ENCODE results near the gene PAPOLA.

PAPOLA gene

DNA sequence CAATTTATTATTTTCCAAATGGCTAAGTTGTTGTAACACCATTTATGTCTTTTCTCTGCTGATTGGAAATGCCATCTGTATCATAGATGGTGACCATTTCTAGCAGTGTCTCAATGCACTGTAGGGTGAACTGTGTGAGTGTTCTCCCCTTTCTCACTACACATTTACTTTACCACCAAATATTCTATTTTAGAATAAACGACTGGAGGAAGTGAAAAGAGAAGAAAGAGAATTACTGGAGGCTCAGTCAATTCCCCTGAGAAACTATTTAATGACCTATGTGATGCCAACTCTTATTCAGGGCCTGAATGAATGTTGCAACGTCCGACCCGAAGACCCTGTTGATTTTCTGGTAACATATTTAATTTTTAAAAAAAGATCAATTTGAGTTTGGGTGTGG, 15.5 kb upstream of the PAPOLA start:
- TF ChIP-seq TAF1 (IDR thresholded peaks at IDR 0.05; ENCODE audit: borderline replicate concordance, insufficient read depth, low read length): no peak
- no peak for TF ChIP-seq SIN3A (IDR thresholded peaks at IDR 0.05; ENCODE audit: borderline replicate concordance, insufficient read depth, low read length)
- no peak for TF ChIP-seq FOXP2 (optimal IDR thresholded peaks at IDR 0.05; ENCODE audit: borderline replicate concordance, extremely low read depth, extremely low read length, insufficient read depth)
- no peak for TF ChIP-seq POLR2AphosphoS5 (IDR thresholded peaks at IDR 0.05; ENCODE audit: low read depth, low read length)
- TF ChIP-seq REST (IDR thresholded peaks at IDR 0.05; ENCODE audit: insufficient read depth in 1 of 2, low read depth in 2 of 2, low read length in 2 of 2): no peak

DNA sequence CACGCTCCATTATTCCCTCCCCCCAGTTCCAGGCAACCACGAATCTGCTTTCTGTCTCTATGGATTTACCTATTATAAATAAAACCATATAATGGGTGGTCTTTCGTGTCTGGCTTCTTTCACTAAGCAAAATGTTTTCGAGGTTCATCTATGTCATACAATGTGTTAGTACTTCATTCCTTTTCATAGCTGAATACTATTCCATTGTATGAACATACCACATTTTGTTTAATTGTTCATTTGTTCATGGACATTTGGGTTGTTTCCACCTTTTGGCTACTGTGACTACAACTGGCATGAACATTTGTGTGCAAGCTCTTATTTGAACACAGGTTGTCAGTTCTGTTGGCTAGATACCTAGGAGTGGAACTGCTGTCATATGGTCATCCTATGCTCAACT, 12.9 kb upstream of the PAPOLA start:
- no peak for TF ChIP-seq SIN3A (IDR thresholded peaks at IDR 0.05; ENCODE audit: borderline replicate concordance, insufficient read depth, low read length)
- no peak for TF ChIP-seq REST (IDR thresholded peaks at IDR 0.05; ENCODE audit: insufficient read depth in 1 of 2, low read depth in 2 of 2, low read length in 2 of 2)
- TF ChIP-seq FOXP2 (optimal IDR thresholded peaks at IDR 0.05; ENCODE audit: borderline replicate concordance, extremely low read depth, extremely low read length, insufficient read depth): no peak
- no peak for TF ChIP-seq POLR2AphosphoS5 (IDR thresholded peaks at IDR 0.05; ENCODE audit: low read depth, low read length)
- TF ChIP-seq TAF1 (IDR thresholded peaks at IDR 0.05; ENCODE audit: borderline replicate concordance, insufficient read depth, low read length): no peak

DNA sequence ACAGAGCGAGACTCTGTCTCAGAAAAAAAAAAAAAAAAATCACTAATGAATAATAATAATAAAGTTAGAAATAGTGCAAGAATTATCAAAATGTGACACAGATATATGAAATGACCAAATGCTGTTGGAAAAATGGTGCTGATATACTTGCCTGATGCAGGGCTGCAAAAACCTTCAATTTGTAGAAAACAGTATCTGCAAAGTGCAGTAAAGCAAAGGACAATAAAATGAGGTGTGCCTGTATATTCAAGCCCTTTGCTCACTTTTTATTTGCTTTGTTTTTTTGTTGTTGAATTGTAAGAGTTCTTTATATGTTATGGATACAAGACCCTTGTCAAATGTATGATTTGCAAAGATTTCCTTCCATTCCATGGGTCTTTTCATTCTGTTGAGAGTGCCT, 9.0 kb upstream of the PAPOLA start:
- TF ChIP-seq REST (IDR thresholded peaks at IDR 0.05; ENCODE audit: insufficient read depth in 1 of 2, low read depth in 2 of 2, low read length in 2 of 2): no peak
- TF ChIP-seq POLR2AphosphoS5 (IDR thresholded peaks at IDR 0.05; ENCODE audit: low read depth, low read length): no peak
- TF ChIP-seq FOXP2 (optimal IDR thresholded peaks at IDR 0.05; ENCODE audit: borderline replicate concordance, extremely low read depth, extremely low read length, insufficient read depth): no peak
- no peak for TF ChIP-seq TAF1 (IDR thresholded peaks at IDR 0.05; ENCODE audit: borderline replicate concordance, insufficient read depth, low read length)
- no peak for TF ChIP-seq SIN3A (IDR thresholded peaks at IDR 0.05; ENCODE audit: borderline replicate concordance, insufficient read depth, low read length)

GRCh38 chr14:96494331-96494730, 7.9 kb upstream of the PAPOLA start:
- TF ChIP-seq REST (IDR thresholded peaks at IDR 0.05; ENCODE audit: insufficient read depth in 1 of 2, low read depth in 2 of 2, low read length in 2 of 2) (no peak), SIN3A (IDR thresholded peaks at IDR 0.05; ENCODE audit: borderline replicate concordance, insufficient read depth, low read length) (no peak), FOXP2 (optimal IDR thresholded peaks at IDR 0.05; ENCODE audit: borderline replicate concordance, extremely low read depth, extremely low read length, insufficient read depth) (no peak), POLR2AphosphoS5 (IDR thresholded peaks at IDR 0.05; ENCODE audit: low read depth, low read length) (no peak), TAF1 (IDR thresholded peaks at IDR 0.05; ENCODE audit: borderline replicate concordance, insufficient read depth, low read length) (no peak)

- TF ChIP-seq POLR2AphosphoS5 (IDR thresholded peaks at IDR 0.05; ENCODE audit: low read depth, low read length) (no peak), TAF1 (IDR thresholded peaks at IDR 0.05; ENCODE audit: borderline replicate concordance, insufficient read depth, low read length) (no peak), REST (IDR thresholded peaks at IDR 0.05; ENCODE audit: insufficient read depth in 1 of 2, low read depth in 2 of 2, low read length in 2 of 2) (no peak), FOXP2 (optimal IDR thresholded peaks at IDR 0.05; ENCODE audit: borderline replicate concordance, extremely low read depth, extremely low read length, insufficient read depth) (no peak), SIN3A (IDR thresholded peaks at IDR 0.05; ENCODE audit: borderline replicate concordance, insufficient read depth, low read length) (no peak)
These were observed 5.1 kb upstream of the PAPOLA start for GRCh38 chr14:96497087-96497486.

Measured in PFSK-1 (cell line).